ENCODE results near the gene UBXN10. TPM values are rescaled to one million over a fixed set of nuclear protein-coding genes. Genes with fewer than 3 reads are reported as not detected.

UBXN10 gene
- total RNA-seq, 1 donor from 2014 or later: not detected

DNA sequence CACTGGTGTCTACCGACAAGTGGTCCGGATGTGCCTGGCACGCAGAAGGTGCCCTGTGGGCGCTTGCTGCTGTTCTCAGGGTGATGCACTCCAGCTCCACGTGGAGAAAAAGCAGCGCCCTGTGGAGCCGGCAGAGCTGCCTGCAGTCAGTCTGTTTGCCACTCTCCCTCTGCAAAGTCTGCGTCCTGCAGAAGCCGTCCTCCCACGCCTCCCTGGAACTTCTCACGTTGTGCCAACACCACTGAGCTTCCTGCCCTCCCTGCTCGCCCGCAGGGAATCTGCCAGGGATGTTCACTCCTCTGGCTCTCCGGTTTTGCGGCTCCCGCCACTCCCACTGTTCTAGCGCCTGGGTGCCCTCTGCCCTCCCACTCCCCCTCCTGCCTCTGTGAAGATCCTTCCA lies 19.8 kb upstream of the UBXN10 start:
- H3K27ac ChIP-seq: no peak overlapping the region
- no peaks in the 10 kb centered on the region for H3K4me1 ChIP-seq
- no peak overlapping the region for H3K4me3 ChIP-seq
- DNase-seq (ENCODE audit: low spot score in 2 of 2): no peak
- TF ChIP-seq CTCF (IDR thresholded peaks at IDR 0.05): no peak
- H3K27me3 ChIP-seq: no peaks in the 10 kb centered on the region
- no peaks in the 10 kb centered on the region for H3K36me3 ChIP-seq
- peaks cover under 1 to 13% of the 10 kb centered on the region in 2 donors for H3K9me3 ChIP-seq
- intact Hi-C loops (cut with DNase I): no loop called here

GRCh38 chr1:20167126-20167525 lies 18.8 kb upstream of the UBXN10 start:
- intact Hi-C loops (cut with DNase I): no loop called here

DNA sequence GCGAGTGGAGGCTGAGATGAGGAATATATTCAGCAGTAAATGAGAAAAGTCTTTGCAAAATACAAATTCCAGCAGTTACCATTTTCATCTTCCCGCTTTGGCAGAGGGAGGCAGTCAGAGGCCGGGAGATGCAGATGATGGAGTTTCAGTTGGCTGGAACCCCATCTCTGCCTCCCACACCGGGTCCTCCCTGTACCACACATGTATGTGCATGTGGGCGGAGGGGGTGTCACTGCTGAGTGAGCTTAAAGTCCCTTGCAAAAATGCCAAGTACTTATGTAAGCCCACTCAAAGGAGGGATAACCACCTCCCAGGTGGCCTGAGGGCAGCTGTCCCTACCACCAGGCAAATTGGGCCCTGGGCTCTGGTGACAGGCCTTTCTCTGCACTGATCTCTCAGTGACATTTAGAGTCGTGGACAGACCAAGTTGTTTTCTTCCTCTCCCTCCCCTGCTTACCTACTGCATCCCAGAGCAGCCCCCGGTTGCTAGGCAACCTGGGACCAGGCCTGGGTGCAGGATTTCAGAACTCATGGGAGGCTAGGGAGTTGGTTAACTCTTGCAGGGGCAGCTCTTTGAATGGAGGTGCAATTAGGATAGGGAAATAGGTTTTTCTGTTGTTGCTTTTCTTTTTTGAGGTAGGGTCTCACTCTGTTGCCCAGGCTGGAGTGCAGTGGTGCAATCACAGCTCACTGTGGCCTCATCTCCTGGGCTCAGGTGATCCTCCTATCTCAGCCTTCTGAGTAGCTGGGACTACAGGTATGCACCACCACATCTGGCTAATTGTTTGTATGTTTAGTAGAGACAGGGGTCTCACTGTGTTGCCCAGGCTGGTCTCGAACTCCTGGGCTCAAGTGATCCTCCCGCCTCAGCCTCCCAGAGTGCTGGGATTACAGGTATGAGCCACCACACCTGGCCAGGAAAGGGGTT lies 17.1 kb upstream of the UBXN10 start:
- no peaks in the 10 kb centered on the region for H3K27me3 ChIP-seq
- H3K36me3 ChIP-seq: no peaks in the 10 kb centered on the region
- intact Hi-C loops (cut with DNase I): no loop called here
- DNase-seq (ENCODE audit: low spot score in 2 of 2): no peak
- H3K4me1 ChIP-seq: no peaks in the 10 kb centered on the region
- TF ChIP-seq CTCF (IDR thresholded peaks at IDR 0.05): no peak
- H3K4me3 ChIP-seq: no peak overlapping the region
- H3K9me3 ChIP-seq: no peaks in the 10 kb centered on the region
- H3K27ac ChIP-seq: no peak overlapping the region

More at GRCh38 chr1:20167126-20167525, 18.8 kb upstream of the UBXN10 start:
- TF ChIP-seq CTCF (IDR thresholded peaks at IDR 0.05): no peak
- DNase-seq (ENCODE audit: low spot score in 2 of 2): no peak
- Histone ChIP-seq H3K36me3 (no peaks in the 10 kb centered on the region), H3K27ac (no peak overlapping the region), H3K4me1 (no peaks in the 10 kb centered on the region), H3K27me3 (no peaks in the 10 kb centered on the region), H3K9me3 (peaks cover 0 to 5% of the 10 kb centered on the region in 2 donors), H3K4me3 (no peak overlapping the region)

- Histone ChIP-seq H3K27ac (no peak overlapping the region), H3K4me3 (no peak overlapping the region), H3K36me3 (no peaks in the 10 kb centered on the region), H3K9me3 (no peaks in the 10 kb centered on the region), H3K4me1 (no peaks in the 10 kb centered on the region), H3K27me3 (no peaks in the 10 kb centered on the region)
- DNase-seq (ENCODE audit: low spot score in 2 of 2): no peak
- intact Hi-C loops (cut with DNase I): no loop called here
- no peak for TF ChIP-seq CTCF (IDR thresholded peaks at IDR 0.05)
Measured at GRCh38 chr1:20169932-20170331, 16.0 kb upstream of the UBXN10 start.

GRCh38 chr1:20172033-20172590 lies 13.8 kb upstream of the UBXN10 start:
- Histone ChIP-seq H3K27ac (no peak overlapping the region), H3K4me3 (no peak overlapping the region), H3K4me1 (no peaks in the 10 kb centered on the region), H3K36me3 (no peaks in the 10 kb centered on the region), H3K9me3 (no peaks in the 10 kb centered on the region), H3K27me3 (no peaks in the 10 kb centered on the region)
- no peak for TF ChIP-seq CTCF (IDR thresholded peaks at IDR 0.05)
- DNase-seq (ENCODE audit: low spot score in 2 of 2): no peak
- intact Hi-C loops (cut with DNase I): no loop called here

Data from ascending aorta (tissue), 2 donors.